ENCODE results near the gene DNTTIP2.
"Not testable (repeated sequence)": the region's sequence is repeated elsewhere in the genome, so short reads cannot be mapped to it uniquely, and the experiment has no call there.

Gene DNTTIP2

GRCh38 chr1:93878501-93878888 lies 511 bp downstream of the DNTTIP2 start:
- Histone ChIP-seq H3K9me3 (ENCODE audit: control insufficient read depth in 5 of 5, low read length in 5 of 5) (no peaks in the 10 kb centered on the region), H3K36me3 (ENCODE audit: control insufficient read depth in 5 of 5, insufficient read depth in 5 of 5, low read length in 5 of 5) (peaks cover 36 to 49% (median 42%) of the 10 kb centered on the region in 5 donors), H3K4me1 (ENCODE audit: control insufficient read depth in 5 of 5, insufficient read depth in 5 of 5, low read length in 5 of 5) (peaks cover 0 to 35% (median 26%) of the 10 kb centered on the region in 5 donors), H3K27ac (ENCODE audit: low read depth, low read length) (peak overlapping the region; percentile 97), H3K4me3 (ENCODE audit: low read depth in 1 of 5, low read length in 5 of 5) (peak overlapping the region; percentile 92 to 99 (median 95)), H3K27me3 (ENCODE audit: control insufficient read depth in 5 of 5, insufficient read depth in 4 of 5, low read length in 5 of 5) (no peaks in the 10 kb centered on the region), H3K9ac (ENCODE audit: low read length in 5 of 5) (peak overlapping the region; percentile 77 to 99 (median 91))

GRCh38 chr1:93877529-93877928 lies 1.5 kb downstream of the DNTTIP2 start:
- no peaks in the 10 kb centered on the region for H3K27me3 ChIP-seq (ENCODE audit: control insufficient read depth in 5 of 5, insufficient read depth in 4 of 5, low read length in 5 of 5)
- peak overlapping the region; percentile 97 for H3K27ac ChIP-seq (ENCODE audit: low read depth, low read length)
- no peaks in the 10 kb centered on the region for H3K9me3 ChIP-seq (ENCODE audit: control insufficient read depth in 5 of 5, low read length in 5 of 5)
- H3K9ac ChIP-seq (ENCODE audit: low read length in 5 of 5) = peak overlapping the region in 2 of 5 donors; percentile 89 to 99
- H3K4me3 ChIP-seq (ENCODE audit: low read depth in 1 of 5, low read length in 5 of 5) = peak overlapping the region in 1 of 5 donors; percentile 99
- peaks cover 39 to 50% (median 49%) of the 10 kb centered on the region in 5 donors for H3K36me3 ChIP-seq (ENCODE audit: control insufficient read depth in 5 of 5, insufficient read depth in 5 of 5, low read length in 5 of 5)
- peaks cover 0 to 35% (median 26%) of the 10 kb centered on the region in 5 donors for H3K4me1 ChIP-seq (ENCODE audit: control insufficient read depth in 5 of 5, insufficient read depth in 5 of 5, low read length in 5 of 5)

GRCh38 chr1:93876244-93876643 lies 2.8 kb downstream of the DNTTIP2 start:
- no peak overlapping the region for H3K9ac ChIP-seq (ENCODE audit: low read length in 5 of 5)
- H3K4me1 ChIP-seq (ENCODE audit: control insufficient read depth in 5 of 5, insufficient read depth in 5 of 5, low read length in 5 of 5) = peaks cover 0 to 35% (median 26%) of the 10 kb centered on the region in 5 donors
- H3K9me3 ChIP-seq (ENCODE audit: control insufficient read depth in 5 of 5, low read length in 5 of 5) = no peaks in the 10 kb centered on the region
- no peaks in the 10 kb centered on the region for H3K27me3 ChIP-seq (ENCODE audit: control insufficient read depth in 5 of 5, insufficient read depth in 4 of 5, low read length in 5 of 5)
- H3K4me3 ChIP-seq (ENCODE audit: low read depth in 1 of 5, low read length in 5 of 5) = no peak overlapping the region
- H3K27ac ChIP-seq (ENCODE audit: low read depth, low read length) = peak overlapping the region; percentile 97
- peaks cover 51 to 62% (median 57%) of the 10 kb centered on the region in 5 donors for H3K36me3 ChIP-seq (ENCODE audit: control insufficient read depth in 5 of 5, insufficient read depth in 5 of 5, low read length in 5 of 5)

GRCh38 chr1:93874025-93874651 lies 4.9 kb downstream of the DNTTIP2 start:
- Histone ChIP-seq H3K36me3 (ENCODE audit: control insufficient read depth in 5 of 5, insufficient read depth in 5 of 5, low read length in 5 of 5) (peaks cover 70 to 81% (median 78%) of the 10 kb centered on the region in 5 donors), H3K9ac (ENCODE audit: low read length in 5 of 5) (no peak overlapping the region)

GRCh38 chr1:93871366-93871765 lies 7.6 kb downstream of the DNTTIP2 start:
- Histone ChIP-seq H3K4me3 (ENCODE audit: low read depth in 1 of 5, low read length in 5 of 5) (no peak overlapping the region), H3K4me1 (ENCODE audit: control insufficient read depth in 5 of 5, insufficient read depth in 5 of 5, low read length in 5 of 5) (peaks cover 0 to 5% (median 4%) of the 10 kb centered on the region in 5 donors), H3K27me3 (ENCODE audit: control insufficient read depth in 5 of 5, insufficient read depth in 4 of 5, low read length in 5 of 5) (no peaks in the 10 kb centered on the region), H3K27ac (ENCODE audit: low read depth, low read length) (no peak overlapping the region), H3K9ac (ENCODE audit: low read length in 5 of 5) (peak overlapping the region in 1 of 5 donors; percentile 14), H3K36me3 (ENCODE audit: control insufficient read depth in 5 of 5, insufficient read depth in 5 of 5, low read length in 5 of 5) (peaks cover 65 to 77% (median 70%) of the 10 kb centered on the region in 5 donors), H3K9me3 (ENCODE audit: control insufficient read depth in 5 of 5, low read length in 5 of 5) (no peaks in the 10 kb centered on the region)

More at GRCh38 chr1:93874025-93874651, 4.9 kb downstream of the DNTTIP2 start:
- H3K9me3 ChIP-seq (ENCODE audit: control insufficient read depth in 5 of 5, low read length in 5 of 5) = no peaks in the 10 kb centered on the region
- peaks cover 0 to 26% (median 18%) of the 10 kb centered on the region in 5 donors for H3K4me1 ChIP-seq (ENCODE audit: control insufficient read depth in 5 of 5, insufficient read depth in 5 of 5, low read length in 5 of 5)
- H3K27ac ChIP-seq (ENCODE audit: low read depth, low read length) = no peak overlapping the region
- no peak overlapping the region for H3K4me3 ChIP-seq (ENCODE audit: low read depth in 1 of 5, low read length in 5 of 5)
- no peaks in the 10 kb centered on the region for H3K27me3 ChIP-seq (ENCODE audit: control insufficient read depth in 5 of 5, insufficient read depth in 4 of 5, low read length in 5 of 5)

- Histone ChIP-seq H3K4me3 (ENCODE audit: low read depth in 1 of 5, low read length in 5 of 5) (no peak overlapping the region), H3K27ac (ENCODE audit: low read depth, low read length) (no peak overlapping the region), H3K9me3 (ENCODE audit: control insufficient read depth in 5 of 5, low read length in 5 of 5) (no peaks in the 10 kb centered on the region), H3K4me1 (ENCODE audit: control insufficient read depth in 5 of 5, insufficient read depth in 5 of 5, low read length in 5 of 5) (no peaks in the 10 kb centered on the region), H3K36me3 (ENCODE audit: control insufficient read depth in 5 of 5, insufficient read depth in 5 of 5, low read length in 5 of 5) (peaks cover 49 to 63% (median 57%) of the 10 kb centered on the region in 5 donors), H3K9ac (ENCODE audit: low read length in 5 of 5) (no peak overlapping the region), H3K27me3 (ENCODE audit: control insufficient read depth in 5 of 5, insufficient read depth in 4 of 5, low read length in 5 of 5) (no peaks in the 10 kb centered on the region)
Observed at GRCh38 chr1:93869653-93870052, 9.4 kb downstream of the DNTTIP2 start.

GRCh38 chr1:93868492-93868891 lies 10.5 kb downstream of the DNTTIP2 start:
- peaks cover 37 to 52% (median 46%) of the 10 kb centered on the region in 5 donors for H3K36me3 ChIP-seq (ENCODE audit: control insufficient read depth in 5 of 5, insufficient read depth in 5 of 5, low read length in 5 of 5)
- not testable (repeated sequence) for H3K9ac ChIP-seq (ENCODE audit: low read length in 5 of 5); H3K4me3 ChIP-seq (ENCODE audit: low read depth in 1 of 5, low read length in 5 of 5); H3K9me3 ChIP-seq (ENCODE audit: control insufficient read depth in 5 of 5, low read length in 5 of 5); H3K4me1 ChIP-seq (ENCODE audit: control insufficient read depth in 5 of 5, insufficient read depth in 5 of 5, low read length in 5 of 5); H3K27ac ChIP-seq (ENCODE audit: low read depth, low read length); H3K27me3 ChIP-seq (ENCODE audit: control insufficient read depth in 5 of 5, insufficient read depth in 4 of 5, low read length in 5 of 5)

GRCh38 chr1:93865253-93865652 lies 13.8 kb downstream of the DNTTIP2 start:
- Histone ChIP-seq H3K9me3 (ENCODE audit: control insufficient read depth in 5 of 5, low read length in 5 of 5) (no peaks in the 10 kb centered on the region), H3K4me1 (ENCODE audit: control insufficient read depth in 5 of 5, insufficient read depth in 5 of 5, low read length in 5 of 5) (no peaks in the 10 kb centered on the region)

GRCh38 chr1:93864175-93864574 lies 14.8 kb downstream of the DNTTIP2 start:
- H3K36me3 ChIP-seq (ENCODE audit: control insufficient read depth in 5 of 5, insufficient read depth in 5 of 5, low read length in 5 of 5) = peaks cover 4 to 10% (median 6%) of the 10 kb centered on the region in 5 donors
- H3K27me3 ChIP-seq (ENCODE audit: control insufficient read depth in 5 of 5, insufficient read depth in 4 of 5, low read length in 5 of 5) = no peaks in the 10 kb centered on the region

More at GRCh38 chr1:93865253-93865652, 13.8 kb downstream of the DNTTIP2 start:
- H3K9ac ChIP-seq (ENCODE audit: low read length in 5 of 5) = no peak overlapping the region
- H3K4me3 ChIP-seq (ENCODE audit: low read depth in 1 of 5, low read length in 5 of 5) = no peak overlapping the region
- peaks cover 15 to 21% (median 16%) of the 10 kb centered on the region in 5 donors for H3K36me3 ChIP-seq (ENCODE audit: control insufficient read depth in 5 of 5, insufficient read depth in 5 of 5, low read length in 5 of 5)
- no peak overlapping the region for H3K27ac ChIP-seq (ENCODE audit: low read depth, low read length)
- H3K27me3 ChIP-seq (ENCODE audit: control insufficient read depth in 5 of 5, insufficient read depth in 4 of 5, low read length in 5 of 5) = no peaks in the 10 kb centered on the region

GRCh38 chr1:93857653-93858052 lies 21.4 kb downstream of the DNTTIP2 start:
- not testable (repeated sequence) for H3K4me3 ChIP-seq (ENCODE audit: low read depth in 1 of 5, low read length in 5 of 5); H3K9ac ChIP-seq (ENCODE audit: low read length in 5 of 5); H3K4me1 ChIP-seq (ENCODE audit: control insufficient read depth in 5 of 5, insufficient read depth in 5 of 5, low read length in 5 of 5); H3K9me3 ChIP-seq (ENCODE audit: control insufficient read depth in 5 of 5, low read length in 5 of 5); H3K27me3 ChIP-seq (ENCODE audit: control insufficient read depth in 5 of 5, insufficient read depth in 4 of 5, low read length in 5 of 5); H3K36me3 ChIP-seq (ENCODE audit: control insufficient read depth in 5 of 5, insufficient read depth in 5 of 5, low read length in 5 of 5); H3K27ac ChIP-seq (ENCODE audit: low read depth, low read length)

More at GRCh38 chr1:93864175-93864574, 14.8 kb downstream of the DNTTIP2 start:
- H3K9ac ChIP-seq (ENCODE audit: low read length in 5 of 5) = no peak overlapping the region
- no peaks in the 10 kb centered on the region for H3K9me3 ChIP-seq (ENCODE audit: control insufficient read depth in 5 of 5, low read length in 5 of 5)
- no peak overlapping the region for H3K27ac ChIP-seq (ENCODE audit: low read depth, low read length)
- H3K4me3 ChIP-seq (ENCODE audit: low read depth in 1 of 5, low read length in 5 of 5) = no peak overlapping the region
- H3K4me1 ChIP-seq (ENCODE audit: control insufficient read depth in 5 of 5, insufficient read depth in 5 of 5, low read length in 5 of 5) = no peaks in the 10 kb centered on the region

Measured in subcutaneous abdominal adipose tissue (tissue), 5 donors.